ENCODE data around the gene CEBPA.

CEBPA gene

DNA sequence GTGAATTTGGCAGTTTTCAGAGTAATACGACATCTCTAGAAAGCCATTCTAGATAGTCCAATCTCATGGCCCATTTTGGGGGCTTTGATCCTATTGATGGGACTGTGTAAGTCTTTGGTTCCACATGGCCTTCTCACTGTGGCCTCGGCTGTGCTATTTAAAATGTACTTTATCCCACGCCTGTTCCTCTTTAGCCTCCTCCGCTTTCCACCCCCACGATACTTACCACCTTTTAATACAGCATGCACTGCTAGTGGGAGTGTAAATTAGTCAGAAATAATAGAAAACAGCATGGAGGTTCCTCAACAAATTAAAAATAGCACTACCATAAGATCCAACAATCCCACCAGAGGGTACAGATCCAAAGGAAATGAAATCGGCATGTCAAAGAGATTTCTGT lies 42.8 kb upstream of the CEBPA start:
- DNase-seq: no peak
- no peak overlapping the region for H3K9ac ChIP-seq (ENCODE audit: low read depth, low read length)
- TF ChIP-seq, protein P1, sequence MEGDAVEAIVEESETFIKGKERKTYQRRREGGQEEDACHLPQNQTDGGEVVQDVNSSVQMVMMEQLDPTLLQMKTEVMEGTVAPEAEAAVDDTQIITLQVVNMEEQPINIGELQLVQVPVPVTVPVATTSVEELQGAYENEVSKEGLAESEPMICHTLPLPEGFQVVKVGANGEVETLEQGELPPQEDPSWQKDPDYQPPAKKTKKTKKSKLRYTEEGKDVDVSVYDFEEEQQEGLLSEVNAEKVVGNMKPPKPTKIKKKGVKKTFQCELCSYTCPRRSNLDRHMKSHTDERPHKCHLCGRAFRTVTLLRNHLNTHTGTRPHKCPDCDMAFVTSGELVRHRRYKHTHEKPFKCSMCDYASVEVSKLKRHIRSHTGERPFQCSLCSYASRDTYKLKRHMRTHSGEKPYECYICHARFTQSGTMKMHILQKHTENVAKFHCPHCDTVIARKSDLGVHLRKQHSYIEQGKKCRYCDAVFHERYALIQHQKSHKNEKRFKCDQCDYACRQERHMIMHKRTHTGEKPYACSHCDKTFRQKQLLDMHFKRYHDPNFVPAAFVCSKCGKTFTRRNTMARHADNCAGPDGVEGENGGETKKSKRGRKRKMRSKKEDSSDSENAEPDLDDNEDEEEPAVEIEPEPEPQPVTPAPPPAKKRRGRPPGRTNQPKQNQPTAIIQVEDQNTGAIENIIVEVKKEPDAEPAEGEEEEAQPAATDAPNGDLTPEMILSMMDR (IDR thresholded peaks at IDR 0.05; ENCODE audit: borderline replicate concordance, extremely low read depth, low read length, poor library complexity, severe bottlenecking): no peak
- TF ChIP-seq EZH2 (IDR thresholded peaks at IDR 0.05; ENCODE audit: borderline replicate concordance, low read depth, low read length, severe bottlenecking): no peak
- H3K36me3 ChIP-seq (ENCODE audit: insufficient read depth, low read length): no peaks in the 10 kb centered on the region
- H3K27ac ChIP-seq (ENCODE audit: low read length): no peak overlapping the region
- H3K9me3 ChIP-seq (ENCODE audit: insufficient read depth, low read length, severe bottlenecking): no peaks in the 10 kb centered on the region
- ATAC-seq (ENCODE audit: insufficient read depth, low read depth): no peak
- H2AFZ ChIP-seq (ENCODE audit: low read depth, low read length): no peak overlapping the region
- H3K4me3 ChIP-seq (ENCODE audit: low read depth in 1 of 2, low read length in 2 of 2): no peak overlapping the region
- H3K79me2 ChIP-seq (ENCODE audit: insufficient read depth, low read length): no peaks in the 10 kb centered on the region
- no peaks in the 10 kb centered on the region for H4K20me1 ChIP-seq (ENCODE audit: insufficient read depth, low read length)
- H3K27me3 ChIP-seq (ENCODE audit: insufficient read depth, low read length, poor library complexity): peaks cover 15% of the 10 kb centered on the region
- no peak overlapping the region for H3K4me2 ChIP-seq (ENCODE audit: insufficient read depth, low read length)
- H3K4me1 ChIP-seq (ENCODE audit: insufficient read depth, low read length): no peaks in the 10 kb centered on the region

DNA sequence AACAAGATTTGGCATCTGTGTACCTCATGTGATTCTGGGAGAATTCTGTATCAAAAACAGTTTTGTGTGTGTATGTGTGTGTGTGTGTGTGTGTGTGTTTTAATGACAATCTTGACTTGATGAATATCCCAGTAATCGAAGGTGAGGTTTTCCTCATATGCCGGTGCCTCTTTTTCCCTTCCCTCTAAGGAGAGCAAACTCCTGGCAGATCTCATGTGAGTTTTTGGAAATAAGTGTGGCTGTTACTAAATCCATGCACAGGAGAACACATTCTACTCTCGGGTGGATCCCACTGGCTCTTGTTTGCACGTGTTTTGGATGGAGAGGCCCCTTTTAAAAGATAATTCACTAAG lies 42.2 kb upstream of the CEBPA start:
- no peaks in the 10 kb centered on the region for H3K4me1 ChIP-seq (ENCODE audit: insufficient read depth, low read length)
- H3K4me2 ChIP-seq (ENCODE audit: insufficient read depth, low read length): no peak overlapping the region
- ATAC-seq (ENCODE audit: insufficient read depth, low read depth): no peak

DNA sequence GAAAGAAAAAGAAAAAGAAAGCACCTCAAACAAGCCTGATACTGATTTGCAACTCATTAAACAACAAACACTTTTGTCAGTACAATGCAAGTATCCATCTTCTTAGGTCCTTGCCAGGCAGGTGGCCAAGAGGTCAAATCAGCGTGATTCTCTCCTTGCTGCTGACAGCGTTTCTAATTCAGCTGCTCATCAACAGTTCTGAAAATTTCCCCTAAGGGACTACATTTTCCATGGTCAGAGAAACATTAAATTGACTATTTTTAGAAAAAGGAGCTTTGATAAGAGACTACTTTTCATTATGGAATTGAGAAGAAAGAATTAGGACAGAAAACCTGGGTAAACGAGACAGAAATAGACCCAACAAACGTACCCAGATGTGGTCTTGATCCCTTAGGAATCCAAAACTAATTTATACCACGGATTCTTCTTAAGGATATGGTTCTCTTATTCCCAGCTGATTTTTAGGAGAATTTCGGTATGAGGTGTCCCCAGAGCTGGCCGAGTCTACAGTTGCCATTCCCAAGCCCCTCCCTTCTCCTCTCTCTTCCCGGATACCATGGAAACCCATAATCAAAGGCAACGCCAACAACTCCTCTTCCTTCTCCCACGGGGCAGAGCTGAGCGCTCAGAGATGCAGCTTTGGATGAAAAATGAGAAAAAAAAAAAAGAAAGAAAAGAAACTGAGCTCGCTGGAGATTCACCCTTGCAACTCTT lies 41.7 kb upstream of the CEBPA start:
- H3K9me3 ChIP-seq (ENCODE audit: insufficient read depth, low read length, severe bottlenecking): no peaks in the 10 kb centered on the region
- DNase-seq: no peak
- no peak overlapping the region for H2AFZ ChIP-seq (ENCODE audit: low read depth, low read length)
- TF ChIP-seq, protein P1 (IDR thresholded peaks at IDR 0.05; ENCODE audit: borderline replicate concordance, extremely low read depth, low read length, poor library complexity, severe bottlenecking): no peak
- no peak for TF ChIP-seq EZH2 (IDR thresholded peaks at IDR 0.05; ENCODE audit: borderline replicate concordance, low read depth, low read length, severe bottlenecking)
- no peaks in the 10 kb centered on the region for H3K36me3 ChIP-seq (ENCODE audit: insufficient read depth, low read length)
- H4K20me1 ChIP-seq (ENCODE audit: insufficient read depth, low read length): no peaks in the 10 kb centered on the region
- no peak overlapping the region for H3K9ac ChIP-seq (ENCODE audit: low read depth, low read length)
- ATAC-seq (ENCODE audit: insufficient read depth, low read depth): no peak
- no peaks in the 10 kb centered on the region for H3K4me1 ChIP-seq (ENCODE audit: insufficient read depth, low read length)
- peaks cover 15% of the 10 kb centered on the region for H3K27me3 ChIP-seq (ENCODE audit: insufficient read depth, low read length, poor library complexity)
- H3K4me2 ChIP-seq (ENCODE audit: insufficient read depth, low read length): no peak overlapping the region
- H3K79me2 ChIP-seq (ENCODE audit: insufficient read depth, low read length): no peaks in the 10 kb centered on the region
- no peak overlapping the region for H3K4me3 ChIP-seq (ENCODE audit: low read depth in 1 of 2, low read length in 2 of 2)
- H3K27ac ChIP-seq (ENCODE audit: low read length): no peak overlapping the region

More for the DNA sequence above, 42.2 kb upstream of the CEBPA start:
- H4K20me1 ChIP-seq (ENCODE audit: insufficient read depth, low read length): no peaks in the 10 kb centered on the region
- no peak overlapping the region for H2AFZ ChIP-seq (ENCODE audit: low read depth, low read length)
- H3K36me3 ChIP-seq (ENCODE audit: insufficient read depth, low read length): no peaks in the 10 kb centered on the region
- no peaks in the 10 kb centered on the region for H3K79me2 ChIP-seq (ENCODE audit: insufficient read depth, low read length)
- DNase-seq: no peak
- no peaks in the 10 kb centered on the region for H3K9me3 ChIP-seq (ENCODE audit: insufficient read depth, low read length, severe bottlenecking)
- peaks cover 15% of the 10 kb centered on the region for H3K27me3 ChIP-seq (ENCODE audit: insufficient read depth, low read length, poor library complexity)
- no peak overlapping the region for H3K4me3 ChIP-seq (ENCODE audit: low read depth in 1 of 2, low read length in 2 of 2)
- TF ChIP-seq, protein P1 (IDR thresholded peaks at IDR 0.05; ENCODE audit: borderline replicate concordance, extremely low read depth, low read length, poor library complexity, severe bottlenecking): no peak
- H3K27ac ChIP-seq (ENCODE audit: low read length): no peak overlapping the region
- no peak overlapping the region for H3K9ac ChIP-seq (ENCODE audit: low read depth, low read length)
